CMK (cell line): ENCODE measurements around the gene AMN.

Experiments
- DNase-seq: peaks from one replicate; pipeline ENCODE4 v3.0.0-alpha.2; 2010; ENCODE audit warnings: low read depth

AMN gene

GRCh38 chr14:102899516-102899900 lies 23.0 kb upstream of the AMN start:
- DNase-seq = no peak

DNA sequence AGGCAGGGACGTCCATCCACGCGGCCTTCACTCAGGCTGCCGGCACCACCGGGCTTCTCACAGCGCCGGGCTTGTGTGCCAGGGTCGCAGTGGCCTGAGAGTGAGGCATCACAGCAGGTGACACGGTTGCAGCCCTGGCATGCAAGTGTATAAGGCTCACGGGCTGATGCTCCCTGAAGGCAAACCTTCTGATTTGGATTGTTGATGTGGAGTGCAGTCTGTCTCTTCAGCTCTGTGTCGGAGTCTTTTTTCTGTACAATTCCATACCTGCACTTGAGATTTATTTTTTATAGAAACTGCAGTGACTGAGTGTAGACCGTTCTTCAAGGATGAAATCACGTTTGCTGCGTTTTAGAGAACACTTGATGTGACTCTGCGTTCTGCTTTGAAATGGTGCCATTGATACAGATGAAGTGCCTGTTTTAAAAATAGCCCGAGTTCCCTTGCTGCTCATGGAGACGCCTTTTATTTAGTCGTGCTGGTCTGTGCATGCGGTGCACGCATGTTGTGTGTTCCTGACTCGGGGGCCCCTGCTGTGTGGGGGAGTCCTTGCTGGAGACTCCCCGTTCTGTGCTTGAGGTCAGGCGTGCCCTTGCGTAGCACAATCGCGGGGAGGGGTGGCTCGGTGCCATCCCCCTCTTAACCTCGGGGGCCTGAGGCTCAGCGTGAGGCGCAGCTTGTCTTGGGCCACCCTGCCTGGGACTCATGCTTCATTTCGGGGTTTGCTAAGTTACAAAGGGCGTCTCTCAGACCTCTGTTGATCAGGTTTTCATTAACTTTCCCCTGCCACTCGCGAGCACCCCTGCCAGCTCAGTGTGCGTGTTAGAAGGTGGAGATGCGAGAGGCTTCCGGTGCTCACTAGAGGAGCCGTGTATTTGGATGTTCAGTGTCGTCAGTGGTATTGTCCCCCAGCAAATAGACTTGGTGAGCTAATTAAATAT lies 21.6 kb upstream of the AMN start:
- DNase-seq = no peak

GRCh38 chr14:102901633-102902032 lies 20.8 kb upstream of the AMN start:
- no peak for DNase-seq

DNA sequence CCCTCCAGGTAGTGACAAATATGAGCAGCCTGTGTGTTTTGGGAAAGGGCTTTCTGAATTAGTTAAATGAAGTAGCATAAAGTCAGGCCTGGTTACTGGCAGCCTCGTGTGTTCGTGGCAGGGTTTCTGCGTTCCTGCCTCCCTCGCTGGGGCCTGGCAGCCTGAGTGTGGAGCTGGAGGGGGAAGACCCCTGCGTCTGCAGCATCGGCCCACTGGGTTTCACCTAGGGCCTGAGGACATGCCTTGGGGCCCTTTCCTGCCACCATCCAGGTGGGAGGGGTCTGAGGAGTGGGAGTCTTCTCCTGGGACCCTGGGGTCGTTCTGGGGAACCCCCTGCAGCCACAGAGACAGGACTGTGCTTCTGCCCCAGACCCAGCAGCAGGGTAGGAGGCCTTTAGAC lies 20.4 kb upstream of the AMN start:
- no peak for DNase-seq

GRCh38 chr14:102902523-102903247 lies 19.8 kb upstream of the AMN start:
- DNase-seq = no peak

- DNase-seq = no peak
Observed at GRCh38 chr14:102903248-102903888, 19.1 kb upstream of the AMN start.

GRCh38 chr14:102903889-102904512 lies 18.5 kb upstream of the AMN start:
- no peak for DNase-seq

DNA sequence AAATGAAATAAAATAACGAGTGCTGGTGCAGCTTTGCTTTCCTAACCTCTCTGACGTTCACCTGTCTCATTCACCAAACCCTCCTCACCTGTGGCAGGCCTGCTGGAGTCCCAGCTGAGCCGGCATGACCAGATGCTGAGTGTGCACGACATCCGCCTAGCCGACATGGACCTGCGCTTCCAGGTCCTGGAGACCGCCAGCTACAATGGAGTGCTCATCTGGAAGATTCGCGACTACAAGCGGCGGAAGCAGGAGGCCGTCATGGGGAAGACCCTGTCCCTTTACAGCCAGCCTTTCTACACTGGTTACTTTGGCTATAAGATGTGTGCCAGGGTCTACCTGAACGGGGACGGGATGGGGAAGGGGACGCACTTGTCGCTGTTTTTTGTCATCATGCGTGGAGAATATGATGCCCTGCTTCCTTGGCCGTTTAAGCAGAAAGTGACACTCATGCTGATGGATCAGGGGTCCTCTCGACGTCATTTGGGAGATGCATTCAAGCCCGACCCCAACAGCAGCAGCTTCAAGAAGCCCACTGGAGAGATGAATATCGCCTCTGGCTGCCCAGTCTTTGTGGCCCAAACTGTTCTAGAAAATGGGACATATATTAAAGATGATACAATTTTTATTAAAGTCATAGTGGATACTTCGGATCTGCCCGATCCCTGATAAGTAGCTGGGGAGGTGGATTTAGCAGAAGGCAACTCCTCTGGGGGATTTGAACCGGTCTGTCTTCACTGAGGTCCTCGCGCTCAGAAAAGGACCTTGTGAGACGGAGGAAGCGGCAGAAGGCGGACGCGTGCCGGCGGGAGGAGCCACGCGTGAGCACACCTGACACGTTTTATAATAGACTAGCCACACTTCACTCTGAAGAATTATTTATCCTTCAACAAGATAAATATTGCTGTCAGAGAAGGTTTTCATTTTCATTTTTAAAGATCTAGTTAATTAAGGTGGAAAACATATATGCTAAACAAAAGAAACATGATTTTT lies 17.1 kb upstream of the AMN start:
- DNase-seq = no peak

GRCh38 chr14:102906616-102907302 lies 15.7 kb upstream of the AMN start:
- DNase-seq = no peak

DNA sequence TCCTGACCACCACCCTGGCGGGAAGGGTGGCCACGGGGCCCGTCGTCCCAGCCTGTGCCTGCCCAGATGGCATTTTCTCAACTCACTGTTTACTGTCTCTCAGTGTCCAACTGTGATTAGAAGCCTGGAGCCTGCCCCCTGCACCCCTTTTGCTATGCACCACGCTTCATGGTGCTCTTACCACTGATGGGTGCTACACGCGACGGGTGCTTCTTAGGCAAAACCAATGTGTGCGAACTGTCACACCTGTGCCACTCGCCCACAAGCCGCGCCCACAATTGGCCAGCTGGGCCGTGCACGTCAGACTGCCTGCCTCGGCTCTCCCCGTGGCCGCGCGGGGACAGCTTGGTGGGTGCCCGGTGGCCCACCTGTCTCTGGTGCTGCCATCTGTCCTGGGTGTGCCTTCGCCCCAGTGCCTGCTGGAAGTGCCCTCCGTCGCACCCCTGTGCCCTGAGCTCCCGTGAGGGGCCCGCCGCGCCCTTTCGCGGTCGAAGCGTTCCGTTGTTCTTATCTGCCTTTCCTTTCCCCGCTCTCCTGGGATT lies 15.1 kb upstream of the AMN start:
- no peak for DNase-seq

DNA sequence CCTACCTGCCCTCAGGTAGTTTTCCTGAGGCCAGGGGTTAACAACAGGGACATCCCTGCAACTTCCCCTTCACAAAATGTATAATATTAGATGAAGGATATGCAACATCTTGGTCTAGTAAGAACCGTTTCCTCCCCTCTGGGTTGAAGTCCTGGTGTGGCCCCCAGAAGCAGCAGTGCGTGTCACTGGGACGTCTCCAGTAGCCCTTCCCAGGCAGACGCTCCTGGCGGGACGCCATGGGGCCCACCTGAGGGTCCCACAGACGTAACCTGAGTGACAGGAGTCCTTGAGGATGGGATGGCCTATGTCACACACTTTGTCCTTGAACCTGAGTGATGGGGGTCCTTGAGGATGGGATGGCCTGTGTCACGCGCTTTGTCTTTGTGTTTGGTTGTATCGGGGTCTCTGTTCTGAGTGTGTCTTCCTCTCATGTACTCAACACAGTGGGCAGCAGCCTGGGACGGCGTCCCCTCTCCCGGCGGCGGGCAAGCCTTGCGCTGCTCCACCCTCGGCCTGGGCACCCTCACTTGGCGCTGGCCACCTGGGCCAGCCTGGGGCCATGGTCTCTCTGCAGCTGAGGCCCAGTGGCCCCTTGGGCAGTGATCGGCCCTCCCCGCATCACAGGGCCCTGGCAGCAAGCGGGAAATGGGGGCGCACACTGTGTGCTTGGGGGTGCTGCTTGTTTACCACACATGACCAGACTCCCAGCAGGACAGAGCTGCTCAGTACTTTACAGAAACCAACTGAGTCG lies 14.3 kb upstream of the AMN start:
- no peak for DNase-seq

DNA sequence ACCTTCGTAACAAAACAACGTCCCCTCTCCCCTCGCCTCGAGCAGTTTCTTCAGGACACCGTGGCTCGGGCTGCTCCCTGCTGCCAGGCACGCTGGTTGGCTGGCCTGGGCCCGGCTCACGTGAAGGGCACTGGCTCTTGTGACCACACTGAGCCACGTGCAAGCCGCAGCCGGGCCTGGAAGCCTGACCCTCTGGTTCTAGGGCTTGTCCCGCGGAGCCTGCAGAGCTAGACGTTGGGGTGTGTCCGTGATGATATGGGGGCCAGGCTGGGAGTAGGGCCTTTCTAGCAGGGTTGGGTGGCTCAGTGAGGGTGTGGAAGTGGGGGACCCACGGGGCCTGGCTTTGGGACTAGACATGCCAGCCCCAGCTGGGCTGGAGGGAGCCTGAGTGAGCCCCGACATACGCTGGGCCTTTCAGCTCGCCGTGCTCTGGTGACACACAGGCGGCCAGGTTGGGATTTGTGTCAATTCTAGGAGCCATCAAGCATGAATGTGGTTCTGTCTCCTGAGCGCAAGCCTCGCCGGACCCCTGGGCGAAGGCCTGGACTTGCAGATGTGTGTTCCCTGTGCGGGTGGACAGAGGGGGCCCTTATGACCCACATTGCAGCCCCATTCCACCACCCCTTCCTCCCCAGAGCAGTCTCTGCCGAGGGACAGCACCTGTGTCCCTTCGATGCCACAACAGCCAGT lies 13.6 kb upstream of the AMN start:
- DNase-seq = no peak

- no peak for DNase-seq
Observed at GRCh38 chr14:102909462-102909861, 13.0 kb upstream of the AMN start.

GRCh38 chr14:102909911-102910310 lies 12.6 kb upstream of the AMN start:
- DNase-seq = no peak

GRCh38 chr14:102910442-102910841 lies 12.0 kb upstream of the AMN start:
- DNase-seq = no peak

- DNase-seq = no peak
Observed at GRCh38 chr14:102911541-102911951, 10.9 kb upstream of the AMN start.

DNA sequence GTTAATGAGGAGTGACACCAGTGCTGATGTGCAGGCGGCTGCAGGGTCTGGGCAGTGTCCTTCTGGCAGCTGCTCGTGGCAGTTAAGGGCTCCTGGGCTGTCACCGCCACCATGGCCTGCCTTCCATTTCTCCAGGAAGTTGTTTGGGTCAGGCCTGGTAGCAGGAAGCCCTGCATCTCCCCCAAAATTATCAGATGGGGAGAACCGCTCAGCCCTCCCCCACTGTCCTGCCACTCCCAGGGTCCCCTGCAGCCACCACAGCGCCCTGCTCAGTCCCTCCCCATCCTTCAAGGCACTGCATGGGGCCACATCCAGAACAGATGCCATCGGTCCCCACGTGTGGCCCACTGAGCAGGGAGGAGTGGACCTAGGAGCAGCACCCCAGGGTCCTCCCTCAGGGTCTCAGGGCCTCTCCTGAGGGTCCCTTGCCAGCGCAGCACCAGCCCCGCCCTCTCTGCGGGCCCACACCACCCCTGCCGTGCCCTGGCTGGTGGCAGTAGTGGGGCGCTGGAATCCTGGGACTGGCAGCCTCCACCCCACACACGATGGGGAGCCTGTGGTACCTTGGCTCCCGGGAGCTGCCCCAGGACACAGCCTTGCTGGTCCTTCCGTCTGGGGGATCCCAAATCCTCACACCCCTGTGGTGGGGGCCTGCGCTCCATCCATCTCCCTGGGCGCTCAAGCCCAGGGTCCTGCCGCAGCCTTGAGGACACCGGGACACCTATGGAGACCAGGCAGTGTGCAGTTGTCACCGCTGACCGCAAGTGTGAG lies 10.3 kb upstream of the AMN start:
- DNase-seq = no peak
